GM12875 (cell line): ENCODE measurements around the gene PTPRZ1.

Experiments used
- H3K4me3 ChIP-seq: one replicate; pipeline ENCODE4 v1.5.1; 2011; ENCODE audit warnings: low read depth, low read length, control low read depth
- CTCF ChIP-seq: IDR thresholded peaks from 2 replicates; pipeline ENCODE4 v1.5.1; 2011; ENCODE audit warnings: low read depth, mild to moderate bottlenecking, control low read depth, inconsistent platforms, low read length, moderate library complexity, borderline replicate concordance; ENCODE audit not compliant: insufficient read depth

The PTPRZ1 gene

DNA sequence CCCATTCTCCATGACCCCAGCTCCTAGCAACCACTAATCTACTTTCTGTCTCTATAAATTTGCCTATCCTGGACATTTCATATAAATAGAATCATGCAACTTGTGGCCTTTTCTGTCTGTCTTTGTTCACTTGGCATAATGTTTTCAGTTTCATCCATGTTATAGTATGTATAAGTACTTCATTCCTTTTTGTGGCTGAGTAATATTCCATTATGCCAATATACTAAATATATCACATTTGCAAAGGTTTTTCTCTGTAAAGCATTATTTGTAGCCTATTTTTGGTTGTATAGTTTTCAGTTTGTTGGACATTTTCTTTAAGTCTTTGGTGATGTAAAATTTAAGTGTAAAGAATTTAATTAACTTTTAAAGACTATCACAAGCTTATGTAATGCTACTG is 2.2 kb downstream of the PTPRZ1 start:
- H3K4me3 ChIP-seq = no peak overlapping the region
- no peak for TF ChIP-seq CTCF

DNA sequence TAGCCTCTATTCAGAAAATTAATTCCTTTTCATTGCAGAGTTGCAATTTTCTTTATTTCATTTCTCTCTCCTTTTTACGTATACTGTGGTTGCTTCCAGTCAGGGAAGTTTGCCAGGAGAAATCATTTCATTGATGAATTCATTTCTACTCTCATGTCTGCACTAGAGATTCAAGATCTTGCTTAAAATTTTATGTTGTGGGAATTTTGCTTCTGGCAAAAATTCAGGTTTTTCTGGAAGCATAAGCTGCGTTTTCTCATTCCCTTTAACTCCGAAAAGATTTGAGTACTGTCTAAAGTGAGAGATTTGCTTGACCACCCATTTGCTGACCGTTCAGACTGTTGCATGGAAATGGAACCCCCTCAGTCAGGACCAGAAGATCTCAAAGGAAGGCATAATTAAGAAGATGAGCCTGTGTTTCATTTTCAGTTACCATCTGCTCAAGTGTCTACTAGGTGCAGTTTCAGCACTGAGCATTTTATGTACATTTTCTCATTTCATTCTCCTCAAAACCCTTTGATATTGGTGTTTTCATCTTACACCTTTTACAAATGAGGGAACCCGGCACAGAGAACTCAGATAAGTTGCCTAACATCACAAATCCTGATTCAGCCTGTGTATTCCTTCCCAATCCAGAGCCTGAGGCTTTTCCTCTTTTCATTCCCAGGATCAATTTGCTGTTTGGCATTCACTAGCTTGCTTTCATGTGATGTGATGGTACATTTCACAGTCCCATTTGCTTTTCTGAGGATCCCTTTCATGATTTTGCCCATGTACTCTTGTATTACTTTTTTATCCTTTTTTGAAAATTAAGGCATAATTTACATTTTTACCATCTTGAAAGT is 3.9 kb downstream of the PTPRZ1 start:
- no peak overlapping the region for H3K4me3 ChIP-seq

DNA sequence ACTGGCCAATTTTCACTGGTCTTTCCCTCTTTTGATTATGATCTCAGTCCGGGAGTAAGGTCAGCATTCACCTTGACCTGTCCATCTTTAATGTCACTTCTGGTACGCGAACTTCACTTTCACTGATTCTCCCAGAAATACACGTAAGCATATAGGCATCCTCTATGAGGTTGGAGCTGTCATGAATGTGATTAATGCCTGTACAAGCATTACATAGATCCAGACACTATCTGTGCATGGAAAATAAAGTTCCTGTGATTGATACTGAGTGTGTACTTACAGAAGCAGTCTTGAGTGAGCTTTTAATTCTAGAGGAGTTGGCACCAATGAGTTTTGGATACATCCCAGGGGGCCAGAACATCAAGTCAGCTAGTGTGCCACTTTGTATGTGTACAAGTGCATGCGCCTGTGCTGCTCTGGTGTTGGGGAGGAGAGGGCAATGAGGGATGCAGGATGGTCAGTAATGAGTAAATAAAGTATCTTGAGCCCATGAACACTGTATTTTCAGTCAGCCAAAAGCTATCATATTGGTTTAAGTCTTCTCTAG is 6.0 kb downstream of the PTPRZ1 start:
- TF ChIP-seq CTCF = no peak
- H3K4me3 ChIP-seq = no peak overlapping the region

More for the DNA sequence above, 3.9 kb downstream of the PTPRZ1 start:
- no peak for TF ChIP-seq CTCF

- no peak for TF ChIP-seq CTCF
- H3K4me3 ChIP-seq = no peak overlapping the region
Observed at GRCh38 chr7:121879544-121879943, 6.6 kb downstream of the PTPRZ1 start.

DNA sequence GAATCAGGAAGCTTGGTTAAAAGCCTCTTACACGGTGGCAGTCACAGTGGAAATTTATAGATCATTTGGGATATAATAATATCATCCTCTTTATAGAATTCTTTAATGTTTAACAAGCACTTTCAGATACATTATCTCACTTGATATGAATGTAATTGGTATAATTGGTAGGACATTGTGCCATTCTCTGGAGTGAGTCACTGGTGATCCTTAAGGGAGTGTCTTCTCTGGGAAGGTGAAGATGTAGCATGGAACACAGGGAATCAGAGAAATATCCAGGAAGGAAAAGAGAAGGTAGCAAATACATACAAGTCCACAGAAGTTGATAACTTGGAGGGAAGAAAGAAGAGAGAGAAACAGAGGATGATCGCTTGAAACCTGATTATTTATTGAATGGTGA is 9.8 kb downstream of the PTPRZ1 start:
- no peak overlapping the region for H3K4me3 ChIP-seq
- TF ChIP-seq CTCF = no peak

GRCh38 chr7:121885166-121885920 is 12.4 kb downstream of the PTPRZ1 start:
- TF ChIP-seq CTCF = no peak

More at GRCh38 chr7:121885166-121885920, 12.4 kb downstream of the PTPRZ1 start:
- no peak overlapping the region for H3K4me3 ChIP-seq
